LNCAP (cell line): Measurements from ENCODE around the gene SFRP4.

Experiments
- TF ChIP-seq, protein P1 (sequence below): fragments of 450-650 bp; IDR thresholded peaks from 2 replicates; pipeline ENCODE4 v1.5.1; 2017; ENCODE audit warnings: mild to moderate bottlenecking

SFRP4 gene

DNA sequence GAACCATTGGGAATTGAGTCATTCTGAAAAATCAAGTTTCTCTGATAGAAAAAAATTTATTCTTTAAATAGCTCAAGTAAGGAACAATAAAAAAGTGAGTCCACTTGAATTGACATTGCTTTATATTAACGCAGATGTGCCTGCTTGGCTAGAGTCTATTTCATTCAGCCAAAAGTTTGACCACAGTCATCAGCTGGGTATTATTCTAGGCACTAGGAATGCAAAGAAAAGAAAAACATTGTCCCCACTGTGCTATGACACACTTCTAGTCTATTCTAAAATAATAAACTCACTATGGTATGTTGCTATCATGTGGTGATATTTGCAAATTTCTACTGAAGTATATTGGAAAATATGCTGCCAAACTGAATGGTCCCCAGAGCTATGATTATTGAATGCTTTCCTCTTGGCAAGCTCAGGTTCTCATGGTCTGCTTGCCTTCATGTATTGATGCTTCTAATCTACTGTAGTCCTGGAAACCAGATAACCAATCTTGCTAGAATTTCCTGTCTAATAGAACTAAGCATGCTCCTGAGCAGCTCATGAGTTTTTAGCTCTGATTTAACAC lies 8.3 kb downstream of the SFRP4 start:
- TF ChIP-seq, protein P1, sequence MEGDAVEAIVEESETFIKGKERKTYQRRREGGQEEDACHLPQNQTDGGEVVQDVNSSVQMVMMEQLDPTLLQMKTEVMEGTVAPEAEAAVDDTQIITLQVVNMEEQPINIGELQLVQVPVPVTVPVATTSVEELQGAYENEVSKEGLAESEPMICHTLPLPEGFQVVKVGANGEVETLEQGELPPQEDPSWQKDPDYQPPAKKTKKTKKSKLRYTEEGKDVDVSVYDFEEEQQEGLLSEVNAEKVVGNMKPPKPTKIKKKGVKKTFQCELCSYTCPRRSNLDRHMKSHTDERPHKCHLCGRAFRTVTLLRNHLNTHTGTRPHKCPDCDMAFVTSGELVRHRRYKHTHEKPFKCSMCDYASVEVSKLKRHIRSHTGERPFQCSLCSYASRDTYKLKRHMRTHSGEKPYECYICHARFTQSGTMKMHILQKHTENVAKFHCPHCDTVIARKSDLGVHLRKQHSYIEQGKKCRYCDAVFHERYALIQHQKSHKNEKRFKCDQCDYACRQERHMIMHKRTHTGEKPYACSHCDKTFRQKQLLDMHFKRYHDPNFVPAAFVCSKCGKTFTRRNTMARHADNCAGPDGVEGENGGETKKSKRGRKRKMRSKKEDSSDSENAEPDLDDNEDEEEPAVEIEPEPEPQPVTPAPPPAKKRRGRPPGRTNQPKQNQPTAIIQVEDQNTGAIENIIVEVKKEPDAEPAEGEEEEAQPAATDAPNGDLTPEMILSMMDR: no peak

DNA sequence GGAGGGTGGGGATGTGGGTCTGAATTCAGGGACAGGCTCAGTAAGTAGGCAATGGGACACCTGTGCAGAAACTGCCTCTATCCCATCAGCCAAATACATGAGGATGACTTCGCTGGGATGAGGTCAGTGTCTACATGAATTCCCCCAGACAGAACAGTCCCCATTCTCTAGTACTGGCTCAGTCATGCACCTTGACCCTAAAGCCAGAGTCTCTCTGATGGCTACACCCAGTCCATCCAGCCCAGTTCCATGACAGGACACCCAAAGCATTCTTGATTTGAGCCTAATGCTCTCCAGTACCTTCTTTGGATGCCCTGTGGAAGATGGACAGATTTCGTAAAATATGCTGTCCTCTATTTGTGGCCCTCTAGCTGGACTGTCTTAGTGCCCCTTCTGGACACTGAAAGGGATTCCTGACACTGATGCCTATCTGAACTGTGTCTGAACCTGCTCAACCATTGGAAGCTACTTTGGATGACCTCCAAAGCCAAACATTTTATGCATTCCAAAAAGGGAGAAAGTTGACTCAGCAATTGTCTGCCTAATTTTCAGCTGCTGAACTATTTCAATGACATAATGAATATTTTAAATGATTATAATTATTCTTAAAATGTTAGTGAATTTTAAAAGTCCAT lies 14.6 kb downstream of the SFRP4 start:
- TF ChIP-seq, protein P1: no peak

DNA sequence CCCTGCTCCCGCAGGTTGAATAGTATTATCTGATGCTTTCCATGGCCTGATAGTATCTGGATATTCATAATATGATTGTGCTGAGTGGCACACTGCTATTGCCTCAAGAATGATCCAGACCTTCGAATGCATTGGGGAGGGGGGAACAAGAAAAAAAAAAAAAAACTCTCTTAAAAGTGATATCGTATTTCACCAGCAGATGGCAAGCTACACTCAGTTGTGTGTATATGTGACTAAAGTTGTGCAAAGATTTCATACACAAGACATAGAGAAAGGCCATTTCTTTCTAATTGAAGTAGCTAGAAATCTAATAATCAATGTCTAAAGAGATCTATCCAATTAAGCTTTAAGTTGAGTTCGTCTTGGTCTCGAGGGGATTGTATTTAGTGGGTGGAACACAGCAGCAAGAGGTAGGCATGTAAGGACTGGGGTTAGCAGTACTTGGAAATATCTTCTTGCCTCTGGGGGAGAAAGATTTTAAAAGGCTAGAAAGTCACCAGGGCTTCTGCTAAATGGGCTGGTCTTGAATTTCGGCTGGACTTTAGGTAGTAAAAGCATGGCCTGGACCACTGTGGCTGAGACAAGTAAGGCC lies 15.3 kb downstream of the SFRP4 start:
- TF ChIP-seq, protein P1: peak; percentile 80

DNA sequence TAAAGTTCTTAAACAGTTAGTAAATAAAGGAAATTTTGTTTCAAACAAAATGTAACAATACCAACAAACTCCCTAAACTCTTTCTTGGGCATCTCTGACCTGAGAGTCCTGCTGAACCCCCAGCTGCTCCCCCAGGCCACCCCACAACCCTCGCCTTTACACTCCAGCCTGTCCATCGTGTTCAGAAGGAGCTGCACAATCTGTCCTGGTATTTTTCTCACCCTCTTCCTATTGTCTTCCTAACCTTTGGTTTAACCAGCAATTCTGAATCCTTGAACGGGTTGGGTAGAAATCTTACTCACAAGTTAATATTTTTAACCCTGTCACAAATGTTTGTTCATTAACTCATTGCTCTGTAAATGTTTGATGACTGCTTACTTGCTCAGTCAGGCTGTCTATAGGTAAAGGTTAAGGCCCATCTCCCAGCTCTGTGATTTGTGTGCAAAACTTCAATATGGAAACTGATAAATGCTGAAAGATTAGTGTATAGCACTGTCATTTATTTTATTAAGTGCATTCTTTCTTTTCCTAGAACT lies 16.8 kb downstream of the SFRP4 start:
- TF ChIP-seq, protein P1: no peak

DNA sequence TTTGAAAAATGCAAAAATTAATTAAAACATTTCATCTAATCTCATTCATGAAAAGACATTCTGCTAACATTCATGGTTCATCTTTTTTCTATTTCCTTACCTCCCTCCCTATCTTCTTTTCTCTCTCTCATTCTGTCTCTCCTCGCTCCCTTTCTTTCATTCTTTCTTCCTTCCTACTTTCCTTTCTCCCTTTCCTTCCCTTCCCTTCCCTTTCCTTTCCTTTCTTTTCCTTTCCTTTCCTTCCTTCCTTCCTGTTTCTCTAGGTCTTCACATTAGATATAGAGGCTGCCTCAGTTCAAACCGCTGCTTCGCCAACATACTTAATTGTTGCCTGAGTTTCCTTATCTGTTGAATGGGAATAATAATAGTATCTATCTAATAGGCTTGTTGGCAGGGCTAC lies 21.9 kb downstream of the SFRP4 start:
- TF ChIP-seq, protein P1: no peak

DNA sequence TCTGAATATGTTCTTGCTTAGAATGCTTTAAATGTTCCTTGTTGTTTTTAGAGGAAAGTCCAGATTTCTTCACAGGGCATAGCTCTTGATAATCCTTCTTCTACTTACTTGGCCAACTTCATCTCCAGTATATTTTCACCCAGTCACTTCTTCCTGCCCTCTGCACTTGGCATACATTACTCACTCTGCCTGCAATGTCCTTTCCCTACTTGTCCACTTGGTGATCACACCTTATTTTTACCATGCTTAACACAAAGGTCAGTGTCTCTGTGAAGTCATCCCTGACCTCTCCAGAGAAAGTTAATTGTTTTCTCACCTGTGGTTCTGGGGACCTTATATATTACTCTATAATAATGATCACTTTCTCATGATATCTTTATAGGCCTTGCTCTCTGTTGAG lies 23.3 kb downstream of the SFRP4 start:
- TF ChIP-seq, protein P1: no peak

DNA sequence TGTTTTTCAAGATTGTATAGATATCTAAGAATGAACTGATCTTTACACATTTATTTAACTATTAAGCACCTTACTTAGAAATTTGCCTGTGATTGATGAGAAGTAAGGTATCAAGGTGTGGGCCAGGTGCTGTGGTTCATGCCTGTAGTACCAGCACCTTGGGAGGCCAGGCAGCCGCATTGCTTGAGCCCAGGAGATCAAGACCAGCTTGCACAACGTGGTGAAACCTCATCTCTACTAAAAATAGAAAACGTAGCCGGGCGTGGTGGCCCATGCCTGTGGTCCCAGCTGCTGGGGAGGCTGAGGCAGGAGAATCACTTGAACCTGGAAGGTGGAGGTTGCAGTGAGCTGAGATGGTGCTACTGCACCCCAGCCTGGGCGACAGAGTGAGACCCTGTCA lies 34.5 kb downstream of the SFRP4 start:
- TF ChIP-seq, protein P1: no peak
